ENCODE results near the gene PHGDH.

GRCh38 chr1:119688810-119689209 is 22.9 kb upstream of the PHGDH start:
- TF ChIP-seq CTCF (IDR thresholded peaks at IDR 0.05; ENCODE audit: low read length) (no peak), EZH2 (optimal IDR thresholded peaks at IDR 0.05; ENCODE audit: low read depth, low read length) (no peak)

All from MM.1S (cell line).